HCT116 (cell line): ENCODE measurements around the gene C9orf85.

Experiments used
- POLR2A ChIP-seq: IDR thresholded peaks from 2 replicates; pipeline ENCODE4 v1.7.0; 2011; ENCODE audit warnings: borderline replicate concordance; ENCODE audit not compliant: insufficient read depth, insufficient read length; ENCODE audit errors: extremely low read depth
- TF ChIP-seq, protein P1 (sequence below), 3 experiments: fragments of 200-600 bp in 1 of 3; sonication (generic) in 1 of 3; IDR thresholded peaks in 2 of 3; conservative IDR thresholded peaks in 1 of 3; 2 replicates each; pipeline ENCODE4 v1.5.1; 2012 to 2017; ENCODE audit warnings: low read depth in 2 of 3, low read length in 2 of 3, antibody characterized with exemption in 1 of 3, borderline replicate concordance in 1 of 3, control low read depth in 1 of 3, mild to moderate bottlenecking in 1 of 3, mixed read lengths in 1 of 3, mixed run types in 1 of 3, moderate library complexity in 1 of 3; ENCODE audit not compliant: insufficient read depth in 1 of 3

DNA sequence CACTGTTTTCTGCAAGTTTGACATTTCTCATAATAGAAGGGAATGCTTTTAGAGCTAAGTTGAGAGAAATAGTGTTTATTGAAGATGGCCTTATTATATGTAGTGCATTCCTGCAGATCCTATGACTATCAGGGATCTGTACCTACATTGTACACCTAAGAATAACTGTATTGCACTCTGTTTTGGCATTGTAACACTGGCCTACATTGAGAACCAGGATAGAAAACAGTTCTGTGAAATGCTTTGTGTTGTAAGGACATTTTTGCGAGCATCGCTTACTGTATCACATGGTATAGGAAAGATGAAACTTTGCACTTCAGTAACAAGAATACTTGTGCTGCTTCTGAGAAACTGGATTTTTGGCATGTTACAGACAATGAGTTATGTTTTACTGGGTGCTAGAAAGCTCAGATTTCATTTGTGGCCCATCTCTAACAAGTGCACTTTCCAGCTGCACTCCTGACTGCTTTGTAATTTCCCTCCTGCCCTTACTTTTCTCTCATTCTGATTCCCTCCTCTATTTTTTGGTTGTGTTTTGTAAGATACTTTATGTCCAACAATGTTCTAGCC lies 30.6 kb downstream of the C9orf85 start:
- TF ChIP-seq, protein P1, sequence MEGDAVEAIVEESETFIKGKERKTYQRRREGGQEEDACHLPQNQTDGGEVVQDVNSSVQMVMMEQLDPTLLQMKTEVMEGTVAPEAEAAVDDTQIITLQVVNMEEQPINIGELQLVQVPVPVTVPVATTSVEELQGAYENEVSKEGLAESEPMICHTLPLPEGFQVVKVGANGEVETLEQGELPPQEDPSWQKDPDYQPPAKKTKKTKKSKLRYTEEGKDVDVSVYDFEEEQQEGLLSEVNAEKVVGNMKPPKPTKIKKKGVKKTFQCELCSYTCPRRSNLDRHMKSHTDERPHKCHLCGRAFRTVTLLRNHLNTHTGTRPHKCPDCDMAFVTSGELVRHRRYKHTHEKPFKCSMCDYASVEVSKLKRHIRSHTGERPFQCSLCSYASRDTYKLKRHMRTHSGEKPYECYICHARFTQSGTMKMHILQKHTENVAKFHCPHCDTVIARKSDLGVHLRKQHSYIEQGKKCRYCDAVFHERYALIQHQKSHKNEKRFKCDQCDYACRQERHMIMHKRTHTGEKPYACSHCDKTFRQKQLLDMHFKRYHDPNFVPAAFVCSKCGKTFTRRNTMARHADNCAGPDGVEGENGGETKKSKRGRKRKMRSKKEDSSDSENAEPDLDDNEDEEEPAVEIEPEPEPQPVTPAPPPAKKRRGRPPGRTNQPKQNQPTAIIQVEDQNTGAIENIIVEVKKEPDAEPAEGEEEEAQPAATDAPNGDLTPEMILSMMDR (IDR thresholded peaks at IDR 0.05 in 2 of 3, conservative IDR thresholded peaks at IDR 0.05 in 1 of 3; ENCODE audit: borderline replicate concordance in 1 of 3, insufficient read depth in 1 of 3, low read depth in 2 of 3, low read length in 2 of 3), result no peak
- no peak for TF ChIP-seq POLR2A
